A549 (cell line): ENCODE data around the gene UBAP2L. TPM values are rescaled to one million over a fixed set of nuclear protein-coding genes. Genes with fewer than 3 reads are reported as not detected.

ENCODE experiments used
- ATAC-seq, 2 experiments: fragments of 200-7000 bp in 1 of 2; fragments of >200 bp in 1 of 2; cut with Nextera tagmentation in 1 of 2; cut with Tn5 transposase in 1 of 2; 3 replicates each; pipeline versions ENCODE4 v1.8.0 to v1.9.1; 2018 to 2020; ENCODE audit warnings: mild to moderate bottlenecking in 1 of 2, moderate library complexity in 1 of 2
- CTCF ChIA-PET: fragments of 300-600 bp; sonication (Branson Sonifier 250); formaldehyde crosslinking; extraction: SDS; loops from one replicate; lab custom pipeline; 2021; ENCODE audit warnings: antibody characterized with exemption, inconsistent platforms; lab: Yijun Ruan, JAX
- POLR2A ChIA-PET: fragments of 350-600 bp; formaldehyde crosslinking; extraction: SDS; loops from one replicate; lab custom pipeline; 2021; ENCODE audit warnings: antibody characterized with exemption, inconsistent platforms; lab: Yijun Ruan, JAX
- DNase-seq, 2 experiments: peaks; one replicate each; pipeline versions ENCODE4 v3.0.0 to v3.0.0-alpha.2; 2011 to 2016; ENCODE audit warnings: low read depth in 1 of 2, low spot score in 1 of 2
- FAIRE-seq: peaks from 2 replicates; lab custom pipeline; 2011; peaks lifted over from hg19 to GRCh38; lab: Jason Lieb, UNC
- H3K27ac ChIP-seq, 2 experiments: fragments of >200 bp; sonication (Bioruptor Twin); formaldehyde crosslinking; 3 replicates each; pipeline ENCODE4 v1.5.1; 2016 to 2017
- H3K4me1 ChIP-seq: fragments of >200 bp; sonication (Bioruptor Twin); formaldehyde crosslinking; 3 replicates; pipeline ENCODE4 v1.6.1; 2016
- H3K4me2 ChIP-seq: fragments of >200 bp; sonication (Bioruptor Twin); formaldehyde crosslinking; 3 replicates; pipeline ENCODE4 v1.6.1; 2016
- H3K4me3 ChIP-seq: fragments of >200 bp; sonication (Bioruptor Twin); formaldehyde crosslinking; 3 replicates; pipeline ENCODE4 v1.5.1; 2016
- H3K9me3 ChIP-seq: fragments of >200 bp; sonication (Bioruptor Twin); formaldehyde crosslinking; 3 replicates; pipeline ENCODE4 v1.6.1; 2016
- CHD2 ChIP-seq: fragments of 150-350 bp; IDR thresholded peaks from 2 replicates; pipeline ENCODE4 v1.6.1; 2014; ENCODE audit warnings: low read length; ENCODE audit not compliant: partially characterized antibody
- EP300 ChIP-seq, 2 experiments: fragments of >200 bp; sonication (Bioruptor Twin); formaldehyde crosslinking; IDR thresholded peaks; 2 replicates in 1 of 2; 3 replicates in 1 of 2; pipeline ENCODE4 v1.6.1; 2016 to 2017
- FOSB ChIP-seq: fragments of 250-450 bp; sonication (Bioruptor Pico); IDR thresholded peaks from 2 replicates; pipeline ENCODE4 v1.5.0; 2020; ENCODE audit warnings: mild to moderate bottlenecking, moderate library complexity
- HDAC2 ChIP-seq: fragments of 200-600 bp; sonication (generic); IDR thresholded peaks from 2 replicates; pipeline ENCODE4 v1.6.1; 2016
- HOXA7 ChIP-seq: fragments of 250-450 bp; sonication (Bioruptor Pico); IDR thresholded peaks from 2 replicates; pipeline ENCODE4 v1.5.0; 2020; ENCODE audit warnings: mild to moderate bottlenecking, moderate library complexity
- KDM5A ChIP-seq: fragments of 200-600 bp; sonication (generic); IDR thresholded peaks from 2 replicates; pipeline ENCODE4 v1.6.1; 2016; ENCODE audit warnings: antibody characterized with exemption, mild to moderate bottlenecking
- MAFK ChIP-seq: fragments of 450-650 bp; IDR thresholded peaks from 2 replicates; pipeline ENCODE4 v1.6.1; 2014; ENCODE audit not compliant: partially characterized antibody
- MYC ChIP-seq: IDR thresholded peaks from 2 replicates; pipeline ENCODE4 v1.6.1; 2012; ENCODE audit warnings: mild to moderate bottlenecking, inconsistent platforms, low read length, improper control_type of control experiment, borderline replicate concordance
- NFE2L2 ChIP-seq: fragments of 150-350 bp; conservative IDR thresholded peaks from 2 replicates; pipeline ENCODE4 v1.6.1; 2014; ENCODE audit warnings: low read length
- PHF8 ChIP-seq: fragments of 200-600 bp; sonication (generic); IDR thresholded peaks from 2 replicates; pipeline ENCODE4 v1.6.1; 2016; ENCODE audit warnings: low read depth, mild to moderate bottlenecking, antibody characterized with exemption, moderate library complexity, borderline replicate concordance
- POLR2A ChIP-seq: IDR thresholded peaks from 2 replicates; pipeline ENCODE4 v1.6.1; 2012; ENCODE audit warnings: mild to moderate bottlenecking, low read length
- POLR2AphosphoS2 ChIP-seq: conservative IDR thresholded peaks from 2 replicates; pipeline ENCODE4 v1.6.1; 2012; ENCODE audit warnings: low read length, improper control_type of control experiment, inconsistent platforms
- TFCP2L1 ChIP-seq: fragments of 250-450 bp; sonication (Bioruptor Pico); IDR thresholded peaks from 2 replicates; pipeline ENCODE4 v1.5.0; 2021; ENCODE audit warnings: mild to moderate bottlenecking
- whole genome bisulfite sequencing: methylation state at CpG from one replicate; pipeline ENCODE4 v1.1.6; 2017; ENCODE audit errors: missing lambda C conversion rate; 5-methylcytosine and 5-hydroxymethylcytosine counted together
- polyA plus RNA-seq, 4 experiments: library from polyadenylated mRNA; depleted of rRNA in 3 of 4; stranded (reverse); fragments of >200 nt; fragmentation: RNase III in 1 of 4; extraction: RNeasy Plus Mini Kit Qiagen cat#74134 plus additional on column Dnase treatment in 1 of 4; gene quantifications; 2 replicates in 3 of 4; 3 replicates in 1 of 4; pipeline ENCODE4 v1.2.3, GENCODE V29; 2011 to 2017
- TF ChIP-seq, protein P1 (sequence below): fragments of 450-650 bp; IDR thresholded peaks from 2 replicates; pipeline ENCODE4 v1.6.1; 2014; ENCODE audit warnings: antibody characterized with exemption
- TF ChIP-seq, protein P2 (sequence below): IDR thresholded peaks from 2 replicates; pipeline ENCODE4 v1.6.1; 2012
- TF ChIP-seq, protein P3 (sequence below): fragments of 200-600 bp; sonication (generic); IDR thresholded peaks from 2 replicates; pipeline ENCODE4 v1.6.1; 2016; ENCODE audit warnings: antibody characterized with exemption, mild to moderate bottlenecking, moderate library complexity
- TF ChIP-seq, protein P4 (sequence below): fragments of >200 bp; sonication (Bioruptor Twin); formaldehyde crosslinking; IDR thresholded peaks from 3 replicates; pipeline ENCODE4 v1.6.1; 2016
- TF ChIP-seq, protein P5 (sequence below): fragments of 250-450 bp; sonication (Bioruptor Pico); IDR thresholded peaks from 2 replicates; pipeline ENCODE4 v1.5.0; 2020; ENCODE audit warnings: low read depth, mild to moderate bottlenecking, moderate library complexity
- TF ChIP-seq, protein P6 (sequence below): IDR thresholded peaks from 2 replicates; pipeline ENCODE4 v1.6.1; 2012; ENCODE audit warnings: low read depth, borderline replicate concordance

The UBAP2L gene
- polyA plus RNA-seq, 2 of the 4 experiments (the other 2 are of a cell fraction), result 169 TPM

DNA sequence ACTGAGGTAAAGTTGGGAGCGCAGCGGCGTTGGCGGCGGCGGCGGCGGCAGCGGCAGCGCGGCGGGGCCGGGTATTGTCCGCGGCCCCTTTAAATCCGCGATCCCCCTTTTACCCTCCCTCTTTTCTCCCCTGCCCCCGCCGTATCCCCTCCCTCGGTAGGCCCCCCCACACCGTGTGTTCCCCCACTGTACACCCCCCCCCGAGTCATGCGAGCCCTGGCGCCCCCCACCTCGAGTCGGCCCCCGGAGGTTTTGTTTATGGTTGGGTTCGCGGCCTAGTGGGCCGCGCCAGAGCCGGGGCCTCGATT lies 169 bp downstream of the UBAP2L start (continued):
- TF ChIP-seq, protein P1, sequence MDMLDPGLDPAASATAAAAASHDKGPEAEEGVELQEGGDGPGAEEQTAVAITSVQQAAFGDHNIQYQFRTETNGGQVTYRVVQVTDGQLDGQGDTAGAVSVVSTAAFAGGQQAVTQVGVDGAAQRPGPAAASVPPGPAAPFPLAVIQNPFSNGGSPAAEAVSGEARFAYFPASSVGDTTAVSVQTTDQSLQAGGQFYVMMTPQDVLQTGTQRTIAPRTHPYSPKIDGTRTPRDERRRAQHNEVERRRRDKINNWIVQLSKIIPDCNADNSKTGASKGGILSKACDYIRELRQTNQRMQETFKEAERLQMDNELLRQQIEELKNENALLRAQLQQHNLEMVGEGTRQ, result no peak
- TF ChIP-seq TFCP2L1 (CRISPR knock-in tag) (no peak), KDM5A (0 out of 2 replicates have a peak, but pooled peaks have one; percentile 38), HOXA7 (CRISPR knock-in tag) (no peak), POLR2A (no peak), CHD2 (no peak)

DNA sequence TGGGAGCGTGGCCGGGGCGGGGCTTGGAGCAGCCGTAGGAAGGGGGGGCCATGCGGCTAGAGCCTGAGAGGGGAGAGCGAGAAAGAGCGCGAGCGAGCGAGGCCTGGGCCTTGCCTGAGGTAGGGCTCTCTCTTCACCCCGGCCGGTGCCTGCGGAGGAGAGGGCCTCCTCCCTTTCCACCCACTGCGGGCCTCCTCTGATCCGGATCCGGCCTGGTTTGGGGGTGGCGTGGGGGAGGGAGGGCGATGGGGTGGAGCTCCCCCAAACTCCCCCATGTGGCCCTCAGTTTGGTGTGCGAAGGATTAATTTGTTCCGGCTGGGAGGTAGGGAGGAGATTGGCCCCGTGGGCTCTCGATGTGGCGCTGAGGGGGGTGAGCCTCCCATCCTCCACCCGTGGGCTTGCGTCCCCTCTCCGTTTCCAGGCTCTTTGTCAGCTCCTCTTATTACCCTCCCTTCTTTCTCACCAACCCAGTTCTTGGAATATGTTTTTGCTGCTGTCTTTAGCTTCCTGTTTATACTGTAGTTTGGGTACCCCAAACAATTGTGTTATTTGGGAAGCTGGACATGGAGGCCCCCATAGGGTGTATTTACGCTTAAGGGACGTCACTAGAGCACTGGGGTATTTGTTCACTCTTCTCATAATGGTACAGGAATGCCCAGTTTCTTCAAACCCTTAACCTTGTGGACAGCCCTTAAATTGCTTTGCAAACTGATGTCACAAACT lies 685 bp downstream of the UBAP2L start:
- CTCF ChIA-PET, result interaction anchor here (1.4 kb wide), 1 partner anchor 23 kb away, joined by 3 read pairs; no protein-coding TSS in a partner anchor
- POLR2A ChIA-PET, result interaction anchor here (0.6 kb wide), 1 partner anchor 235 kb away, joined by 3 read pairs; the partner anchor contains the start of gene RAB13
- FAIRE-seq (no peak), DNase-seq (peak; percentile 27 to 59), ATAC-seq (peak; percentile 48 to 51)
- no peak for TF ChIP-seq MAFK
- no peak for TF ChIP-seq POLR2AphosphoS2
- no peak for TF ChIP-seq NFE2L2
- TF ChIP-seq, protein P1, result no peak
- TF ChIP-seq, protein P2, sequence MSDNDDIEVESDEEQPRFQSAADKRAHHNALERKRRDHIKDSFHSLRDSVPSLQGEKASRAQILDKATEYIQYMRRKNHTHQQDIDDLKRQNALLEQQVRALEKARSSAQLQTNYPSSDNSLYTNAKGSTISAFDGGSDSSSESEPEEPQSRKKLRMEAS, result peak; percentile 40
- TF ChIP-seq PHF8, result no peak; the same call in 1 of the 2 replicates
- TF ChIP-seq POLR2A, result 0 out of 2 replicates have a peak, but pooled peaks have one; percentile 18
- TF ChIP-seq, protein P3, sequence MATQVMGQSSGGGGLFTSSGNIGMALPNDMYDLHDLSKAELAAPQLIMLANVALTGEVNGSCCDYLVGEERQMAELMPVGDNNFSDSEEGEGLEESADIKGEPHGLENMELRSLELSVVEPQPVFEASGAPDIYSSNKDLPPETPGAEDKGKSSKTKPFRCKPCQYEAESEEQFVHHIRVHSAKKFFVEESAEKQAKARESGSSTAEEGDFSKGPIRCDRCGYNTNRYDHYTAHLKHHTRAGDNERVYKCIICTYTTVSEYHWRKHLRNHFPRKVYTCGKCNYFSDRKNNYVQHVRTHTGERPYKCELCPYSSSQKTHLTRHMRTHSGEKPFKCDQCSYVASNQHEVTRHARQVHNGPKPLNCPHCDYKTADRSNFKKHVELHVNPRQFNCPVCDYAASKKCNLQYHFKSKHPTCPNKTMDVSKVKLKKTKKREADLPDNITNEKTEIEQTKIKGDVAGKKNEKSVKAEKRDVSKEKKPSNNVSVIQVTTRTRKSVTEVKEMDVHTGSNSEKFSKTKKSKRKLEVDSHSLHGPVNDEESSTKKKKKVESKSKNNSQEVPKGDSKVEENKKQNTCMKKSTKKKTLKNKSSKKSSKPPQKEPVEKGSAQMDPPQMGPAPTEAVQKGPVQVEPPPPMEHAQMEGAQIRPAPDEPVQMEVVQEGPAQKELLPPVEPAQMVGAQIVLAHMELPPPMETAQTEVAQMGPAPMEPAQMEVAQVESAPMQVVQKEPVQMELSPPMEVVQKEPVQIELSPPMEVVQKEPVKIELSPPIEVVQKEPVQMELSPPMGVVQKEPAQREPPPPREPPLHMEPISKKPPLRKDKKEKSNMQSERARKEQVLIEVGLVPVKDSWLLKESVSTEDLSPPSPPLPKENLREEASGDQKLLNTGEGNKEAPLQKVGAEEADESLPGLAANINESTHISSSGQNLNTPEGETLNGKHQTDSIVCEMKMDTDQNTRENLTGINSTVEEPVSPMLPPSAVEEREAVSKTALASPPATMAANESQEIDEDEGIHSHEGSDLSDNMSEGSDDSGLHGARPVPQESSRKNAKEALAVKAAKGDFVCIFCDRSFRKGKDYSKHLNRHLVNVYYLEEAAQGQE, result no peak
- no peak for TF ChIP-seq MYC
- TF ChIP-seq CHD2, result no peak
- no peak for TF ChIP-seq FOSB (CRISPR knock-in tag)
- no peak for TF ChIP-seq EP300 (IDR thresholded peaks at IDR 0.05)
- TF ChIP-seq, protein P4, sequence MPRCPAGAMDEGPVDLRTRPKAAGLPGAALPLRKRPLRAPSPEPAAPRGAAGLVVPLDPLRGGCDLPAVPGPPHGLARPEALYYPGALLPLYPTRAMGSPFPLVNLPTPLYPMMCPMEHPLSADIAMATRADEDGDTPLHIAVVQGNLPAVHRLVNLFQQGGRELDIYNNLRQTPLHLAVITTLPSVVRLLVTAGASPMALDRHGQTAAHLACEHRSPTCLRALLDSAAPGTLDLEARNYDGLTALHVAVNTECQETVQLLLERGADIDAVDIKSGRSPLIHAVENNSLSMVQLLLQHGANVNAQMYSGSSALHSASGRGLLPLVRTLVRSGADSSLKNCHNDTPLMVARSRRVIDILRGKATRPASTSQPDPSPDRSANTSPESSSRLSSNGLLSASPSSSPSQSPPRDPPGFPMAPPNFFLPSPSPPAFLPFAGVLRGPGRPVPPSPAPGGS, result no peak
- Histone ChIP-seq H3K27ac (peak overlapping the region; percentile 98 to 99), H3K4me1 (peaks cover 43% of the 10 kb centered on the region), H3K4me3 (peak overlapping the region; percentile 98), H3K4me2 (peak overlapping the region; percentile 80), H3K9me3 (no peaks in the 10 kb centered on the region)
- WGBS, result 0% methylated on average over 13 of the region's 28 CpGs

DNA sequence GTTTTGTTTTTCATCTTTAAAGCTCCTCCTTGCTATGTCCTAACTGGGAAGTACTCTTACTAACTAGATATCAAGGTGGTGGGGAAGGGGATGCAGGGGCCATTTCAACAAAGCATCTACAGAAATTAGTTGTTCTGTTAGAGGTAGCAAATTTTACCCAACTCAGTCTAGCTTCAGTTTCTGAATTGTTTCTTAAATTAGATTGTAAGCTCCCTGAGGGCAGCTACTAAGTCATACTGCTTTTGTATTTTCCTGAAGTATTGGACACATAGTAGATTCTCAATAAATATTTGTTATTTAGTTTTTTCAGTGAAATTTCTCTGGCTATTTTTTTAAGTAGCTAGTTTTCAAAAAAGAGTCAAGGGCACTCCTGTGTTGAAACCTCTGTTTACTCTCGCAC lies 1.8 kb downstream of the UBAP2L start:
- no peak overlapping the region for H3K27ac ChIP-seq
- no peak for ATAC-seq
- peak overlapping the region; percentile 98 for H3K4me3 ChIP-seq
- H3K4me1 ChIP-seq, result peaks cover 43% of the 10 kb centered on the region
- H3K9me3 ChIP-seq, result no peaks in the 10 kb centered on the region
- POLR2A ChIA-PET, result interaction anchor here (0.7 kb wide), 1 partner anchor 22 kb away, joined by 3 read pairs; no protein-coding TSS in a partner anchor
- no peak for FAIRE-seq
- no peak for DNase-seq
- H3K4me2 ChIP-seq, result peak overlapping the region; percentile 80
- 100% methylated on average over 1 of the region's 1 CpG for WGBS
- TF ChIP-seq, protein P5, sequence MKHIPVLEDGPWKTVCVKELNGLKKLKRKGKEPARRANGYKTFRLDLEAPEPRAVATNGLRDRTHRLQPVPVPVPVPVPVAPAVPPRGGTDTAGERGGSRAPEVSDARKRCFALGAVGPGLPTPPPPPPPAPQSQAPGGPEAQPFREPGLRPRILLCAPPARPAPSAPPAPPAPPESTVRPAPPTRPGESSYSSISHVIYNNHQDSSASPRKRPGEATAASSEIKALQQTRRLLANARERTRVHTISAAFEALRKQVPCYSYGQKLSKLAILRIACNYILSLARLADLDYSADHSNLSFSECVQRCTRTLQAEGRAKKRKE (CRISPR knock-in tag), result no peak
- TF ChIP-seq, protein P6, sequence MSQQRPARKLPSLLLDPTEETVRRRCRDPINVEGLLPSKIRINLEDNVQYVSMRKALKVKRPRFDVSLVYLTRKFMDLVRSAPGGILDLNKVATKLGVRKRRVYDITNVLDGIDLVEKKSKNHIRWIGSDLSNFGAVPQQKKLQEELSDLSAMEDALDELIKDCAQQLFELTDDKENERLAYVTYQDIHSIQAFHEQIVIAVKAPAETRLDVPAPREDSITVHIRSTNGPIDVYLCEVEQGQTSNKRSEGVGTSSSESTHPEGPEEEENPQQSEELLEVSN, result no peak
- no peak for TF ChIP-seq NFE2L2
- no peak for TF ChIP-seq HDAC2
- TF ChIP-seq, all 56 proteins: peak for 0
- CTCF ChIA-PET, result interaction anchor here (0.8 to 1.9 kb wide), 5 partner anchors 11 to 25 kb away, joined by 3 to 7 read pairs (median 3); no protein-coding TSS in a partner anchor
